ENCODE data around the gene MYO5A.

DNA sequence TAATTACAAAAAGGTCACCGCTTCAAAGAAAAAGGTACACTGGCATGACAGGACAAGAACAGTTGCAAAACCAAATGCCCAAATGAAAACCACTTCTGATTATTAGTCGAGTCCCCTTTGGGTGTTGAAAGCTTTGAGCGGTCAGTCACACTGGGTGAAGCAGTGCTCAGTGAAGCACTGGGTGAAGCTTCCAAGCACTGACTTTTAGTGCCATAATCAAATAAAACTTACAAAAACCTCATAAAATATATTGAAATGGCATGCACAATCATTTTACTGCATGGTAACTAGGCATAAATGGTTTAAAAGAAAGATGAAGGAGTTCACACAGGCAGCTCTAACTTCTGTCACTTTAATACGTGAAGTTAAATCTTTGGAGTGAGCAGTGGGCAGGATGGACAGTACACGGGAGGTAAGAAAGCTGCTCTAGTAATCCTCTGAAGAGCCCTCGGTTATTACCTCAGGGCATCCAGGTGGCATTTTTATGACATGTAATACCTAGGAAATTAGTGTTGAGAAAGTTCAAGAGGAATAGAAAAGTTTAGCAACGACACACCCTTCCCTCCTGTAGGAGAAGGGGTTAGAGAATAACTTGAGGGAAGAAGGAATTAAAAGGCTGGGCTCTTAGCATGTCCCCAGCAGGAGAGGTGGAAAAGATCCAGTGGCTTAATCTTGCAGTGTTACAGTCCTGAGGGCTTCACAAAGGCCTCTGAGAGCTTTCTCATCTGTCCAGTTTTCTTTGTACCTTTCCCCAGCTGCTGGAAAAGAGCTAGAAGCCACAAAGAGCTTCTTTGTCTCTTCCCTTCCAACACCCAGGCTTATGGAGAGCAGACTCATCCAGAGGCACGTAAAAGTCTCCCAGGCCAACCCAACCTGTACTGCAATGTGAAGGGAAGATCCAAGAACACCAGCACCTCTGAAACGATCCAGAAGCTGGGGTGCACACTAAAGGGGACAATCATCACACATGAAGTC lies 168.2 kb downstream of the MYO5A start:
- no peak for TF ChIP-seq TAF1 (IDR thresholded peaks at IDR 0.05; ENCODE audit: borderline replicate concordance, low read depth, low read length)
- TF ChIP-seq, protein P1, sequence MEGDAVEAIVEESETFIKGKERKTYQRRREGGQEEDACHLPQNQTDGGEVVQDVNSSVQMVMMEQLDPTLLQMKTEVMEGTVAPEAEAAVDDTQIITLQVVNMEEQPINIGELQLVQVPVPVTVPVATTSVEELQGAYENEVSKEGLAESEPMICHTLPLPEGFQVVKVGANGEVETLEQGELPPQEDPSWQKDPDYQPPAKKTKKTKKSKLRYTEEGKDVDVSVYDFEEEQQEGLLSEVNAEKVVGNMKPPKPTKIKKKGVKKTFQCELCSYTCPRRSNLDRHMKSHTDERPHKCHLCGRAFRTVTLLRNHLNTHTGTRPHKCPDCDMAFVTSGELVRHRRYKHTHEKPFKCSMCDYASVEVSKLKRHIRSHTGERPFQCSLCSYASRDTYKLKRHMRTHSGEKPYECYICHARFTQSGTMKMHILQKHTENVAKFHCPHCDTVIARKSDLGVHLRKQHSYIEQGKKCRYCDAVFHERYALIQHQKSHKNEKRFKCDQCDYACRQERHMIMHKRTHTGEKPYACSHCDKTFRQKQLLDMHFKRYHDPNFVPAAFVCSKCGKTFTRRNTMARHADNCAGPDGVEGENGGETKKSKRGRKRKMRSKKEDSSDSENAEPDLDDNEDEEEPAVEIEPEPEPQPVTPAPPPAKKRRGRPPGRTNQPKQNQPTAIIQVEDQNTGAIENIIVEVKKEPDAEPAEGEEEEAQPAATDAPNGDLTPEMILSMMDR (IDR thresholded peaks at IDR 0.05), result no peak
- no peak for TF ChIP-seq RAD21 (IDR thresholded peaks at IDR 0.05; ENCODE audit: low read length)
- TF ChIP-seq NRF1 (IDR thresholded peaks at IDR 0.05; ENCODE audit: low read depth, low read length), result no peak
- no peak for TF ChIP-seq RXRA (IDR thresholded peaks at IDR 0.05; ENCODE audit: borderline replicate concordance, low read depth)
- no peak for TF ChIP-seq MXI1 (IDR thresholded peaks at IDR 0.05; ENCODE audit: low read depth, low read length)
- no peak for TF ChIP-seq MEF2A (IDR thresholded peaks at IDR 0.05; ENCODE audit: borderline replicate concordance, low read depth)
- no peak for TF ChIP-seq FOXM1 (IDR thresholded peaks at IDR 0.05; ENCODE audit: low read depth)
- TF ChIP-seq POLR2AphosphoS5 (IDR thresholded peaks at IDR 0.05; ENCODE audit: low read depth, low read length), result no peak
- TF ChIP-seq RCOR1 (IDR thresholded peaks at IDR 0.05; ENCODE audit: low read length), result no peak
- TF ChIP-seq, protein P2, sequence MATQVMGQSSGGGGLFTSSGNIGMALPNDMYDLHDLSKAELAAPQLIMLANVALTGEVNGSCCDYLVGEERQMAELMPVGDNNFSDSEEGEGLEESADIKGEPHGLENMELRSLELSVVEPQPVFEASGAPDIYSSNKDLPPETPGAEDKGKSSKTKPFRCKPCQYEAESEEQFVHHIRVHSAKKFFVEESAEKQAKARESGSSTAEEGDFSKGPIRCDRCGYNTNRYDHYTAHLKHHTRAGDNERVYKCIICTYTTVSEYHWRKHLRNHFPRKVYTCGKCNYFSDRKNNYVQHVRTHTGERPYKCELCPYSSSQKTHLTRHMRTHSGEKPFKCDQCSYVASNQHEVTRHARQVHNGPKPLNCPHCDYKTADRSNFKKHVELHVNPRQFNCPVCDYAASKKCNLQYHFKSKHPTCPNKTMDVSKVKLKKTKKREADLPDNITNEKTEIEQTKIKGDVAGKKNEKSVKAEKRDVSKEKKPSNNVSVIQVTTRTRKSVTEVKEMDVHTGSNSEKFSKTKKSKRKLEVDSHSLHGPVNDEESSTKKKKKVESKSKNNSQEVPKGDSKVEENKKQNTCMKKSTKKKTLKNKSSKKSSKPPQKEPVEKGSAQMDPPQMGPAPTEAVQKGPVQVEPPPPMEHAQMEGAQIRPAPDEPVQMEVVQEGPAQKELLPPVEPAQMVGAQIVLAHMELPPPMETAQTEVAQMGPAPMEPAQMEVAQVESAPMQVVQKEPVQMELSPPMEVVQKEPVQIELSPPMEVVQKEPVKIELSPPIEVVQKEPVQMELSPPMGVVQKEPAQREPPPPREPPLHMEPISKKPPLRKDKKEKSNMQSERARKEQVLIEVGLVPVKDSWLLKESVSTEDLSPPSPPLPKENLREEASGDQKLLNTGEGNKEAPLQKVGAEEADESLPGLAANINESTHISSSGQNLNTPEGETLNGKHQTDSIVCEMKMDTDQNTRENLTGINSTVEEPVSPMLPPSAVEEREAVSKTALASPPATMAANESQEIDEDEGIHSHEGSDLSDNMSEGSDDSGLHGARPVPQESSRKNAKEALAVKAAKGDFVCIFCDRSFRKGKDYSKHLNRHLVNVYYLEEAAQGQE (IDR thresholded peaks at IDR 0.05; ENCODE audit: low read depth, low read length), result no peak
- no peak for TF ChIP-seq ELF1 (IDR thresholded peaks at IDR 0.05)

Measured in SK-N-SH (cell line).